ENCODE results near the gene PRRG1. TPM values are rescaled to one million over a fixed set of nuclear protein-coding genes. Genes with fewer than 3 reads are reported as not detected.
"Not testable (repeated sequence)": the region's sequence is repeated elsewhere in the genome, so short reads cannot be mapped to it uniquely, and the experiment has no call there.

Gene PRRG1
- total RNA-seq, 1 experiment from 2014 or later: 8.0 TPM

- not testable (repeated sequence) for H3K9me3 ChIP-seq, H3K4me3 ChIP-seq, H3K36me3 ChIP-seq, H3K27me3 ChIP-seq, DNase-seq
These were observed 79.8 kb downstream of the PRRG1 start for GRCh38 chrX:37428962-37429361.

GRCh38 chrX:37434362-37434761 lies 85.2 kb downstream of the PRRG1 start:
- Histone ChIP-seq H3K27me3 (no peaks in the 10 kb centered on the region), H3K36me3 (no peaks in the 10 kb centered on the region), H3K9me3 (no peaks in the 10 kb centered on the region), H3K4me3 (no peak overlapping the region)
- no peak for DNase-seq

- Histone ChIP-seq H3K36me3 (no peaks in the 10 kb centered on the region), H3K9me3 (no peaks in the 10 kb centered on the region), H3K27me3 (no peaks in the 10 kb centered on the region), H3K4me3 (no peak overlapping the region)
- DNase-seq: no peak
These were observed 88.0 kb downstream of the PRRG1 start for GRCh38 chrX:37437160-37437559.

DNA sequence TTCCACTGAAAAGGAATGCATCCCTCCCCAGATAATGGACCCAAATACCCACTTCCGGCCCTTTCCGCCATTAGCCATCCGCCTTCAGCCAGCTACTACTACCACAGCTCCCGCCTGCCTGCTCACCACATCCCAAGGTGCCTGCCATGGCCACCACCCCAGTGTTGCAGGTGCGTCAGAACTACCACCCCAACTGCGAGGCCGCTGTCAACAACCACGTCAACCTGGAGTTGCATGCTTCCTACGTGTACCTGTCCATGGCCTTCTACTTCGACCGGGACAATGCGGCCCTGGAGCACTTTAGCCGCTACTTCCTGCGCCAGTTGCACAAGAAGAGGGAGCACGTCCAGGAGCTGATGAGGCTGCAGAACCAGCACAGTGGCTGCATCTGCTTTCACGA lies 92.2 kb downstream of the PRRG1 start:
- no peaks in the 10 kb centered on the region for H3K27me3 ChIP-seq
- H3K4me3 ChIP-seq: no peak overlapping the region
- H3K9me3 ChIP-seq: no peaks in the 10 kb centered on the region
- no peak for DNase-seq
- no peaks in the 10 kb centered on the region for H3K36me3 ChIP-seq

DNA sequence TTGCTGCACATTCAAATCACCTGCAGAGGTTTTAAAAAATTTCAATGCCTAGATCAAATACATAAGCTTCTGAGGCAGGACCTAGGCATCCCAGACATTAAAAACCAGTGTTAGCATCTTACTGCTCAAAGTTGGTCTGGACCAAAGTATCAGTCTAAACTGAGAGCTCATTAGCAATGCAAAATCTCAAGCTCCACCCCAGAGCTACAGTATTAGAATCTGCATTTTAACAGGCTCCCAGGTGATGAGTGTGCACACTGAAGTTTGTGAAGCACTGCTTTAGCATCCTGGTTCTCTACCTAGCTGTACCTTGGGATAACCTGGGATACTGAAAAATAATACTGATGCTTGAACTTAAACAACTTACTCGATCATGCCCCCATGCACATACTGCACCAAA lies 96.0 kb downstream of the PRRG1 start:
- no peak overlapping the region for H3K4me3 ChIP-seq
- no peaks in the 10 kb centered on the region for H3K27me3 ChIP-seq
- H3K36me3 ChIP-seq: no peaks in the 10 kb centered on the region
- no peaks in the 10 kb centered on the region for H3K9me3 ChIP-seq
- no peak for DNase-seq

- DNase-seq: no peak
- Histone ChIP-seq H3K36me3 (no peaks in the 10 kb centered on the region), H3K9me3 (no peaks in the 10 kb centered on the region), H3K27me3 (no peaks in the 10 kb centered on the region), H3K4me3 (no peak overlapping the region)
These were observed 104.7 kb downstream of the PRRG1 start for GRCh38 chrX:37453821-37454220.

GRCh38 chrX:37454537-37455285 lies 105.5 kb downstream of the PRRG1 start:
- H3K27me3 ChIP-seq: no peaks in the 10 kb centered on the region
- no peaks in the 10 kb centered on the region for H3K9me3 ChIP-seq
- H3K4me3 ChIP-seq: no peak overlapping the region
- peak; percentile 40 for DNase-seq
- no peaks in the 10 kb centered on the region for H3K36me3 ChIP-seq

DNA sequence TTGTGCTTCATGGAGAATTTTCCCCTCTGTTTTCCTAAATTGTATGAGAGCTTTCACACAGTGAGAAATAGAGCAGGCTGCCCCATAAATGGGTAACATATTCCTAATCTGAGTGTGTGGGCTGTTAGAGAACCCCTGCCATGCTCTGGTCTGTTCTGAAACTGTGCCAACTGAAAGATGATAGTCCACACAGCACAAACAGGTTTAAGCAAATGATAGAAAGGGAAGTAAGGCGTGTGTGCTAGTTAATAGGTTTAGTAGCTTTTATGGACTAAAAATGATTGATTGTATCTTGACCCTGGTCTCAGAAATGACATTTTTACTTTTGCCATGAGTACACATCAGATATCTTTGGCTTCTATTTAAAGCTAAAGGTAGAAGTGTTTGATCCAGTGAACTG lies 106.2 kb downstream of the PRRG1 start:
- Histone ChIP-seq H3K4me3 (no peak overlapping the region), H3K27me3 (no peaks in the 10 kb centered on the region), H3K36me3 (no peaks in the 10 kb centered on the region), H3K9me3 (no peaks in the 10 kb centered on the region)
- no peak for DNase-seq

- DNase-seq, H3K27me3 ChIP-seq, H3K36me3 ChIP-seq, H3K4me3 ChIP-seq, H3K9me3 ChIP-seq: not testable (repeated sequence)
These were observed 111.1 kb downstream of the PRRG1 start for GRCh38 chrX:37460285-37460684.

DNA sequence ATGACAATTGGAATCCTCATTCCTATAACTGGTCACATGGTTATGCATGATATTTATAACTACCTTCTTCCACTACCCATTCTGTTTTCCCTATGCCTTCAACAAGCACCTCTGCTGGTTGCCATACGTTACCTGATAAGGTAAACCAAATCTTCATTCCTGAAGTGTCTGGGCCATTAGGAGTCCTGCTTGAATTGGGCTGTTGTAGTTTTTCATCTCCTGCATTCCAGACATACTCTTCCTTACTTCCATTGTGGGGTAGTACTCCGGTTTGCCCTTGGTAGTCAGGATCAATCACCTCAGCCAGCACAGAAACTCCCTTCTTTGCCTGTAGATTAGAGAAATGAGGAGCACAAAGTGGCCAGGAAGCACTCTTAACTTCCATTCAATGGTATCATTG lies 113.2 kb downstream of the PRRG1 start:
- no peak for DNase-seq
- no peak overlapping the region for H3K4me3 ChIP-seq

DNA sequence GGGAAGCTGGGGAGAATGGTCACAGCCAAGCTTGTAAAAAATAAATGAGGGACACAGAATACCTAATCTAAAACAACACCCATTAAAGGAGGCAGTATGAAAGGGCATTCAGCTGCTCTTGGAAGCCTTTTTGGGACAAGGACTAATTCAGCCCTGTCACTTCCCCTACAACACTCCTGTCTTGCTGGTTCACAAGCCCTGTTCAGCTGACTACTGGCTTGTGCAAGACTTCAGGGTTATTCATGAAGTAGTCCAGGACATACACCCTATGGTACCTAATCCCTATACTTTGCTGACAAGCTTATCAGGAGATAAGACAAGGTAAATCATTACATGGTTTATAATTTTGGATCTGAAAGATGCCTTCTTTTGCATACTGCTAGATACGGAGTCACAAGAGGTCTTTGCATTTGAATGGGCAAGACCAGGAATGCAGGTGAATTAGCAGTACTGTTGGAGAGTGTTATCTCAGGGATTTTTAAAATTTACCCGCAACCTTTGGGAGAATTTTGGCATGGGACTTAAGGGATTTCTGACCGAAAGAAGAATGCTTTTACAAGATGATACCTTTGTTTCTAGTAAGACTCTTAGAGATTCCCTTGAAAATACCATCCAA lies 119.1 kb downstream of the PRRG1 start:
- DNase-seq: no peak
- Histone ChIP-seq H3K36me3 (no peaks in the 10 kb centered on the region), H3K4me3 (no peak overlapping the region), H3K9me3 (no peaks in the 10 kb centered on the region), H3K27me3 (no peaks in the 10 kb centered on the region)

More for the DNA sequence above, 113.2 kb downstream of the PRRG1 start:
- H3K9me3 ChIP-seq: no peaks in the 10 kb centered on the region
- no peaks in the 10 kb centered on the region for H3K36me3 ChIP-seq
- no peaks in the 10 kb centered on the region for H3K27me3 ChIP-seq

GRCh38 chrX:37470711-37471110 lies 121.5 kb downstream of the PRRG1 start:
- no peak overlapping the region for H3K4me3 ChIP-seq
- H3K9me3 ChIP-seq: no peaks in the 10 kb centered on the region
- no peaks in the 10 kb centered on the region for H3K27me3 ChIP-seq
- DNase-seq: no peak
- H3K36me3 ChIP-seq: no peaks in the 10 kb centered on the region

- Histone ChIP-seq H3K4me3 (no peak overlapping the region), H3K36me3 (no peaks in the 10 kb centered on the region), H3K9me3 (no peaks in the 10 kb centered on the region), H3K27me3 (no peaks in the 10 kb centered on the region)
- DNase-seq: no peak
These were observed 123.7 kb downstream of the PRRG1 start for GRCh38 chrX:37472836-37473235.

DNA sequence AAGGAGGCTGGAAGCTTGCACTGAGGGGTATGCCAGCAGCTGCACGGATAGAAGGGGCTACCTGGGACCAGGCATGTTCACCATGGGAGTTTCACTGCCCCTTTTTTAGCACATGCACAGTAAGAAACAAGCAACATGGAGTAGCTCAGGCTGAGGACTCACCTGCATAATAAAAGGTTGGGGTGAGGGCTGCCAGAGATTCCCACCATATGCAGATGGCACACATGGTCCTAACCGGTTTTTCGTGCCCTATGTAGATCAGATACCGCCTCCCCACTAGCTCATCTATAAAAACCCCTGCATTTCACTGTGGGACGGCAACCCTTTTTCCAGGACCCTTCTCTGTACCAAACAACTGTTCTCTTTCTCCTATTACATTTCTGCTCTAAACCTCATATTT lies 125.3 kb downstream of the PRRG1 start:
- Histone ChIP-seq H3K9me3 (no peaks in the 10 kb centered on the region), H3K4me3 (no peak overlapping the region), H3K36me3 (no peaks in the 10 kb centered on the region), H3K27me3 (no peaks in the 10 kb centered on the region)
- DNase-seq: no peak

DNA sequence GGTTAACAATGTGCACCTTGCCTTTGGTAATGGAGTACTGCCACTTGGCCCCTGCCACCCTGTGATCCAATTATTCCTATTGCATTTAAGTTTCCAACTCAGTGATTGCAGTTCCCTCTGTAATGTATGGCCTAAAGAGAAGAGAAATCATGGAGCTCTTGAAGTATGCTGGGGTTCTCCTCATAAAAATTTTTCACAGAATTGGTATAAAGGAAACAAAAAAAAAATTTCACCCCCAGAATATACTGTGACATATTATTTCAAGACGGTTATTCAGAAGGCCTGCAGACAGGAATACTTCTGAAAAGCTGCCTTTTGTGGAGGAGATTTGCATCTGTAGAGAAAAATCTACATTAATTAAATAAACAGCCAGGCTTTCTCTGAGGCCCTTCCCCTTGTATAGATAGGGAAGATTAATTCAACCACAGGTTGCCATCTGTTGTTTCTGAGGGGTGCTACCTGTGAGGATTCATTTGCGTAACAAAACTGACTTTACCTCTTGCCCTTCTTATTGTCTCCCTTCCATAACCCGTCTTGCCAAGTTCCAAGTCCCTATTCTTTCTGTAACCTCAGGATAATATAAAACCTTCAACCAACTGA lies 127.5 kb downstream of the PRRG1 start:
- DNase-seq: no peak
- Histone ChIP-seq H3K4me3 (no peak overlapping the region), H3K27me3 (no peaks in the 10 kb centered on the region), H3K36me3 (no peaks in the 10 kb centered on the region), H3K9me3 (no peaks in the 10 kb centered on the region)

- not testable (repeated sequence) for H3K4me3 ChIP-seq, H3K27me3 ChIP-seq, DNase-seq, H3K36me3 ChIP-seq, H3K9me3 ChIP-seq
These were observed 135.2 kb downstream of the PRRG1 start for GRCh38 chrX:37484335-37484734.

GRCh38 chrX:37485429-37485828 lies 136.3 kb downstream of the PRRG1 start:
- DNase-seq: no peak
- Histone ChIP-seq H3K27me3 (no peaks in the 10 kb centered on the region), H3K36me3 (no peaks in the 10 kb centered on the region), H3K4me3 (no peak overlapping the region), H3K9me3 (no peaks in the 10 kb centered on the region)

DNA sequence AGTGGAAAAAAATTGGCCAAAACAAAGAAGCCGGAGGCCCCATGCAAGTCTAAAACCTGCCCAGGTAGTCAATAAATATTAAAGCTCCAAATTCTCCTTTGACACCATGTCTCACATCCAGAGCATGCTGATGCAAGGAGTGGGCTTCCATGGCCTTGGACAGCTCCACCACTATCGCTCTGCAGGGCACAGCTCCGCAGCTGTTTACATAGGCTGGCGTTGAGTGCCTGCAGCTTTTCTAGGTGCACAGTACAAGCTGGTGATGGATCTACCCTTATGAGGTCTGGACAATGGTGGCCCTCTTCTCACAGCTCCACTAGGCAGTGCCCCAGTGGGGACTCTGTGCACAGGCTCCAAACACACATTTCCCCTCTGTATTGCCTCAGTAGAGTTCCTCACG lies 138.1 kb downstream of the PRRG1 start:
- no peak for DNase-seq
- Histone ChIP-seq H3K9me3 (no peaks in the 10 kb centered on the region), H3K4me3 (no peak overlapping the region), H3K36me3 (no peaks in the 10 kb centered on the region), H3K27me3 (no peaks in the 10 kb centered on the region)

Data from MG63 (cell line).